Mesenteric fat pad (tissue), 1 donor: ENCODE measurements around the gene OTUB2. TPM values are rescaled to one million over a fixed set of nuclear protein-coding genes. Genes with fewer than 3 reads are reported as not detected.

ENCODE experiments used
- DNase-seq: peaks from one replicate; pipeline ENCODE4 v3.0.0-alpha.2; 2020; ENCODE audit warnings: low spot score
- total RNA-seq: library from RNA; stranded (reverse); fragmentation: NEBNext Ultra II Directional; extraction: Animal tissue kit (Norgen Biotek cat#: 25700); gene quantifications from one replicate; pipeline ENCODE4 v1.2.1, GENCODE V29; 2021
- donor health status: DM: yes; HTN: yes; CAD: no.

OTUB2 gene
- total RNA-seq, 1 donor from 2014 or later = 1.2 TPM

DNA sequence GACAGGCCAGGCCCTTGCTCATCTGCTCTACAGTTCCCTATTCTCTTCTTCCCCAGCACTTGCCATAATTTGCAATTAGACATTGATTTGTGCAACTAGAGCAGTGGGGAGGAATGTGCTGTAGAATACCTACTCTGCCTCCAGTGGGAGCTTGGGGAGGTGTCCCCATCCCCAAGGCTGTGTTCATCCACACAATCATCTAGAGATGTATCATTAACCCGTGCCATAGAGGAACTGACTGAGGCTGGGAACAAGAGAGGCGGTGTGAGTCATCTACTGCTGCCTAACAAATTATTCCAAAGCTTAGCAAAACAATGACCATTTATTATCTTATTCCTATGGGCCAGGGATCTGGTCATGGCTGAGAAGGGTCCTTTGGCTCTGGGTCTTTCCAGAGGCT is 5.1 kb upstream of the OTUB2 start:
- DNase-seq = no peak

DNA sequence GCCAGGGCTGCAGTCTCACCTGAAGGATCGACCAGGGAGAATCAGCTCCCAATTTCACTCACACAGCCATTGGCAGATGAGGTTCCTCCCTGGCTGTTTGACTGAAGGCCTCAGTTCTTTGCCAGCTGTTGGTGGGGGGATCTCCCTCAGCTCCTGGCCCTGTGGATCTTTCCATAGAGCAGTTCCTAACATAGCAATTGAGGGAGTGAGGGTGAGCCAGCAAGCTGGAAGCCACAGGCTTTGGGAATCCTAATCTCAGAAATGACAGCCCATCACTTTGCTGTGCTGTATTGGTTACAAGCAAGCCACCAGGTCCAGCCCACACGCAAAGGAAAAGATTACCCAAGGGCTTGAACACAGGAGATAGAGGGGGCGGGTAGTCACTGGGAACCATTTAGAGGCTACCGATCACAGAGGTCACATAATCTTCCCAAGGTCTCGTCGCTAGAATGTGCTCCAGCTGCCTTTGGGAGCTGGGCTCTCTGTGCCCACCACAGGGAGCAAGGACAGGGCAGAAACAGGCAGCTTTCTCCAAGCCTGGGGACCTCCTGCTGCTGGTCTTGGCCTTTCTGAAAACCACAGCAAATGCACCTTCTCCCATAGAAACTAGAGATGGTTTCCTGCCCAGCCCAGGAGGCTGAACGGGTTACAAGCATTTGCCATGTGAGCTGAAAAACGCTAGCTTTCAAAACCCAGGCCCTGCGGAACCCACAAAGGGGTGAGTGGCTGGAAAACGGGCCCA is 4.6 kb upstream of the OTUB2 start:
- no peak for DNase-seq

GRCh38 chr14:94022532-94023411 is 3.4 kb upstream of the OTUB2 start:
- no peak for DNase-seq

GRCh38 chr14:94024549-94024948 is 1.6 kb upstream of the OTUB2 start:
- no peak for DNase-seq

DNA sequence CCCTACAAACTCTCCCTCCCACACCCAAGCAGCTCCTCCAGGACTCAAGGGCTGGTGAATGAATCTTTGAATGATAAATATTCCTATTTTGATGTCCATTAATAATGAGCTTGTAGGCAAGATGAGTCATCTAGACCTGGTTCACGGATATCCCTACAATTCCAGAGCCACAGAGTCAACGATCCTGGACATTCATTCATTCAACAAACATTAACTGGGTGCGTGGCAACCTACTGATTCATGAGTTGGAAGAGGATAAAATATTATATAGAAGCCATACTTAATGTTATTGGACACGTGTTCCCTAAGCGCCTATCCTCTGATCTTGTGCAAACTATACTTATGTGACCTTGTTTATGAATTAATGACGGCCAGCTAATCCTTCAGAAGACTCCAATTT is 420 bp upstream of the OTUB2 start:
- no peak for DNase-seq

DNA sequence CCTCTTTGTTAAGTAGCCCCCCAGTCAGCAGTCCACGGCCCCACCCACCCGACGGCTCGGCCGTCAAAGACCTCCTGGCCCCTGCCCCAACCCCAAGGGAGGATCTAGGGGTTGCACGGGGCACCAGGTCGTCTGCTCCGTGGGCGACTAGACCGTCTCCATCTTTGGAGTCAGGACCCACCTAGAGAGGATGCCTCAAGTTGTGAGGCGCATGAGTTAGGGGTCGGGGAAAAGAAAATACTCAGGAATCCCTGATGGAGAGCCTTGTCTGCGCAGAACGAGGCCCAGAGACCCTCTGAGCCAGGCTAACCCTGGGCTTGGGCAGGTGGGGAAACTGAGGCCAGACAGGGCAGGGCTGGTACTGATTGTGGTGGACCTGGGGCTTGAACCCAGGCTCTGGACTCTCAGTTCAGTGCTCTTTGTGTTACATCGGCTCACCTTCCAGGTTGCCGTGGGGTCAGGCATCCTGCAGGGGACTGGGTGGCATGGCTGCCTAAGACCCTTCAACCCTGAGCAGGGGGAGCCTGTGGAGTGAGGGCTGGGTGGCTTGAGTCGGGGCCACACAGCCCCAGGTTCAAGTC is 839 bp downstream of the OTUB2 start:
- no peak for DNase-seq

GRCh38 chr14:94027566-94028449 is 1.7 kb downstream of the OTUB2 start:
- no peak for DNase-seq

DNA sequence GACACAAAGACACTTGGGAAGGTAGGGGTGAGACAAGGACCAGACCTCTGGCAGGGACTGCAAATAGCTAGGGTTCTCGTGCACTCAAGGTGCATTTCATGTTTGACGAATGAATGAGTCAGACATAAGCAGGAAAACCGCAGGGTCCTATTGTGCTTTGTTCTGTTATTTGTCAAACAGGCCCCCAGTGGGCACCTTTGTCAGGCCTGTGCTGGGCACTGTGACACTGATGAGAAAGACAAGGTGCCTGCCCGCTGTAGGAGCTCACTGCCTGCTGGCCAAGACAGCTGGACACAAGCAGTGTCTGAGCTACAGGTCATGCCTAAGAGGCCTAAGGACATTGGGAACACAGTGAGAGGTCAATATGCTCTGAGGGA is 2.3 kb downstream of the OTUB2 start:
- DNase-seq = no peak

- DNase-seq = no peak
These were observed 3.1 kb downstream of the OTUB2 start for GRCh38 chr14:94029265-94029664.

GRCh38 chr14:94029671-94030203 is 3.6 kb downstream of the OTUB2 start:
- DNase-seq = no peak

- DNase-seq = no peak
These were observed 4.4 kb downstream of the OTUB2 start for GRCh38 chr14:94030571-94030970.

- DNase-seq = no peak
These were observed 5.2 kb downstream of the OTUB2 start for GRCh38 chr14:94031161-94031882.

DNA sequence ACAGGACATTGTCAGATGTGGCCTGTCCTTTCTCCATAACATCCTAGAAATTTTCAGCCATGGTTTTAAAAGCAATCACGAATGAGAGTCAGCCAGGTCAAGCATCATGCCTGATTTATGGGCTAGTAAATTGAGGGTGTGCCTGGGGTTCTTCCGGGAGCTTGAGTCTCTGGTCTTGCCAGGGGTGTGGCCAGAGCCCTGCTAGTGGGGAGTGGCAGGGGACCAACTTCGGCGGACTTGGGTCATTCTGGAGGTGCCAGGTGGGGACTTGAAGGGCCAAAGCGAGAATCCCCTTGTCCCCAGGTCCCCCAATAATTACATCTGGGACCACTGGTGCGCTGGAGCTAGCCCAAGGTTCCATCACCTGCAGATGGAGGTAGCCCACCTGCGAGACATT is 5.7 kb downstream of the OTUB2 start:
- DNase-seq = no peak

DNA sequence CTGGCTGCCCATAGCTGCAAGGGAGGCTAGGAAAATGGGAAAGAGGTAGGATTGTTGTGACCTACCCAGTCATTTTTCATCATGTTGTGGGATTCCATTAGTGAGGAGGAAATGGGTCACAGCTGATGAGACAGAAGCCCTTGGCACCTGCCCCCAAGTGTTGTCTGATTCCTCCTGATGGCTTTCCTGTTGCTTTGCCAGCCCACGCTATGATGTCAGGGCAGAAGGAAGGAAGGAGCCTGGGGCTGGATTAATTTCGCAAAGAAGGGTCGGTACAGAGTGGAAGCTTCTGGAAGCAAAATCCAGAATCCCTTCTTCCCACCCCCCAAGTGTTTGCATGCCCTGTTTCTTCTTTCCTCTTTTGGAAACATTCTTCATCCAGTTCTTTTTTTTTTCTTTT is 8.7 kb downstream of the OTUB2 start:
- DNase-seq = no peak

DNA sequence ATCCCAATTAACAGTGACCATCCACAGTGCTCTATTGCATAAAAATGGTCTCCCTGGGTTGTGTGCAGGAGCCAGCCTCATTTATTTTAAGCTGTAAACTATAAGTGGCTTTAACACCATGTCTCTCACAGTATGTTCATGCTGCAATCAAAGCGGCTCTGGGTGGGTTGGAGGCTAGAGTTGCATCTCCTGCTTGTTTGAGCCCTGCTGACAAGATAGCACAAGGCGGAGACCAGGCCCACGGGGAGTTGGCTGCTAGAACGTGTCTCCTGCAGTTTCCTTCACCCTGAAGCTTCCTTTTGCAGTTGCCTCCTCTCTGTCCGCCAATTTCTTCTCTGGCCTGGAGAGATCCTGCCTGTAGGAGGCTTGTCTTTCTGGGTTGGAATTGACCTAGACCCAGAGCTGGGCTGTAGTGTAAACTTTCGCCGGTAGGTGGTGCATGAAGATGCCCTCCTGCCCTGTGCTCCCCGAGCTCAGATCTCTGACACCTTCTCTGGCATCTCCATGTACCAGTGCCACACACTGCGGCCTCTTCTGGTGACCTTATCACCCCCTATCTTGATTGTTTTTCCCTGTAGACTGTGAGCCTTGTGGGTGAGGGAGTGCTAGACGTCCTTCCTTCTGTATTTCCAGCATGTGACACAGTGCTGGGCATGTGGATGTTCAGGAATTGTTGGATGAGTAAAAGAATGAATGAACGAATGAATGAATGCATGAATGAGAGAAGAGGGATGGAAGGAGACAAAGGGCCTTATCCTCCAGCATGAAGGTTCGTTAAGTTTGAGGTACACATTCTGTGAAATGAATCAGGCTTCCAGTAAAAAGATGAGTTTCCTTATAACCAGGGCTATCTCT is 10.4 kb downstream of the OTUB2 start:
- no peak for DNase-seq

- no peak for DNase-seq
These were observed 11.8 kb downstream of the OTUB2 start for GRCh38 chr14:94037954-94038353.

GRCh38 chr14:94038510-94038909 is 12.4 kb downstream of the OTUB2 start:
- DNase-seq = no peak

- DNase-seq = no peak
These were observed 12.9 kb downstream of the OTUB2 start for GRCh38 chr14:94038921-94039629.

DNA sequence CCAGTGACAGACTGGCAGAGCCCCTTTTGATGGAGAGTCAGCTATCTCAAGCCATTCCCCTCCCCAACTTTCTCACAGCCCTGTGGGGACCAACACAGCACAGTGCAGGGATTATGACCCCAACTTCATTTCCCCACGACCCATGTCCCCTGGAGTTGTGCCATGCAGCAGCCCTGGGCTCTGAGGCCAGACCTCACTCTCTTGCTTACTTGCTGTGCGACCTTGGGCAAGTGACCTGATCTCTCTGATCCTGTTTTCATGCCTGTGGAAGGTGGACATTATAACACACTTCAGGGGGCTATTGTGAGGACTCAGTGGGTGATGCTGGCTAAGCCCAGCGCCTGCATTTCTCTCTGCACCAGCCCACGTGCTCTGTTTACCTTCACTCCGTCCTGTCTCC is 14.1 kb downstream of the OTUB2 start:
- DNase-seq = no peak
